ENCODE measurements around the gene FRK.
"Not testable (repeated sequence)": the region's sequence is repeated elsewhere in the genome, so short reads cannot be mapped to it uniquely, and the experiment has no call there.

Gene FRK

DNA sequence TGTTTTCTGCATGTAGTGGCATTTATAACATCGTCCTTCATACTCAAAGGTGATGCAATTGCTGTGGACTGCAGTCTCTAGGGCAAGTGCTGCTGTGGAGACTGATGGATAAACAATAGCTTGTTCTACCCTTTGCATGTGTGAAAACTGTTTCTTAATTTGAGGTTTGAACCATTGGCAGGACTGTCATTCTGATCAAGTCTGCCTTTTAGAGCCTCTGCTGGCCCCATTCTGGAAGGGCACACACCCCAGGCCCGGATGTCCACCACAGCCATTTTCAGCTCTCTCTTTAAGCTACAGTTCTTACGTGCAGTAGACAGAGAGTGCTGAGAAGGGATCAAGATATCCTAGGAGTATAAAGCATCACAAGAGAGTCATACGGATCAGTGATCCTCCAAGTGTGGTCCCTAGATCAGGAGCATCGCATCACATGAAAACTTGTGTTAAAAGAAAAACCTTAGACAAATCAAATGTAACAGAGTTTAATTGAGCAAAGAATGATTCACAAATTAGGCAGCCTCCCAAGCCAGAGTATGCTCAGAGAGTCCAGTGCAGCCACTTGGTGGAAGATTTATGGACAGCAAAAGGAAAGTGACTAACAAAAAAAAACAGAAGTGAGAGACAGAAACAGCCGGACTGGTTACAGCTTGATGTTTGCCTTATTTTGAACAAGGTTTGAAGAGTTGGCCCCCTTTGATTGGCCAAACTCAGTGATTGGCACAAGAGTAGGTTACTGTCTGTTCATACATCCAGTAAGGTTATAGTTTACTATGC is 52.0 kb downstream of the FRK start:
- DNase-seq (ENCODE audit: low read depth in 2 of 2) = no peak

DNA sequence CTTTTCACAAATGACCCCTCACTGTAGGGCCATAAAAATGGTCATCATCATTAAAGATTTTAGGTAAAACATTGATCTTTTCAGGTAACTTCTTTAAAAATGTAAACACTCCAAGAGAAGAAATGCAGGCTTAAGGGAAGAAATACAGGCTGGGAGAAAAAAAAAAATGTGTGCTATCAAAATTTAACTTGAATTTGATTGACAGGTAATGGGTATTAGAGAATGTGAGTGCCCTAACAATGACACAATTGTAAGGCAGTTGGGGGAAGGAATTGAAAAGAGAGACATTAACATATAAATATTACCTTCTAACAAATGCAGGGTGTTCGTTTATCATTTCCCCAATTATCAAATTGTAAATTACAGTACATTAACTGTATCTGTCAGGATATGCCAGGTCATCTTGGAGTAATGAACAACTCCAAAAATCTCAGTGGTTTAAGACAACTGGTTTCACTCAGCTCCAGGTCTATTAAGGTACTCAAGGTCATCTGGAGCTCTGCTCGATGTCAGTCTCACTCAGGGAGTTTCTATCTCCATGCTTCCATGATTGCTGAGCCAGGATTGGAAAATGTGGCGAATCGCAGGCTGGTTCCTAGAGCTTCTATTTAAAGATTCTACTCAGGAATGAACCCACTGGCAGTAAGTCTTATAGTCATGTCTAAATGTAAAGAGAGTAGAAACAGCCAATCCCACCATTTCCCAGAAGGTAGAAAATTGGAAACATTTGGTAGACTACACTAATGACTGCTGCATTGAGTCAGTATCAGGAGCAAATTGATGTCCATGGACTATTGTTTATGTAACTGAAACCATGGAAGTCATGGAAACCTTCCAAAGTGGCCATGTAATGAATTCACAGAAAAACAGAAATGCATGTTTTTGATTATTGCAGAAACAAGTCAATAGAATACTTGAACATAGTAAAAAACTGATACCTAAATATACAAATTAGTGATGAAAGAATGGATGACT is 55.6 kb downstream of the FRK start:
- DNase-seq (ENCODE audit: low read depth in 2 of 2) = no peak

DNA sequence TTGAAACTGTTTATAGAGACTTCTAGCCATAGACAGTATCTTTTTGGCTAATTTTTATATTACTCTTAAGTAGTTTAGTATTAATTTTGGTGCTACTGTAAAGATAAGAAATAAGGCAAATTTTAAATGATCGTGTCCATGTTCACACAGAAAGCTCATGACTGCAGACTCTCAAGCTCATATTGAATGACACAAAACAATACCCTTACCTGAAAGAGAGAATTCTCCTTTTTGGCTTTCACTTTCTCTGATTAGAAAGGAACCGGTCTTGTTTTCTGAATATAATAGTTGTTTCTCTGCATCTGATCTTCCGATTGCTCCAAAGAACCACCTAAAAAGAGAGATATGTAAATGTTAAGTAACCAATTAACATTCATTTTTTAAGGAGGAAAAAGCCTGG is 57.0 kb downstream of the FRK start:
- DNase-seq (ENCODE audit: low read depth in 2 of 2) = no peak

DNA sequence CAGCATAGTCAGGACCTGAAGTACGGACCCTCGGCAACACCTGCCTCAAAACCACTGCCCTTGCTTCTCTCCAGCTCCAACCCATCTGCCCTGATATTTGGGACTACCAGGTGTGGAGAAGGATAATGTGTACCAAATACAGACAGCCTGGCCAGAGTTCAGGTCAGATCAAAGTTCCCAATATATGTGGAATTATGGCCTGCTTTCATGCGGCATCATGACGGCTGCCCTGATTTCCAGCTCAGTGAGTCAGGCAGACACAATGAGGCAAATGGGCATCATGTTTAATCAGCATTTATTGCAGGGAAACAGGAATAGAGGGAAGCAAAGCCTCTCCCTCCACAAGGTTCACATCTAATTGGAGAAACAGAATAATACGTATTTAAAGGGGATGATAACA is 57.9 kb downstream of the FRK start:
- no peak for DNase-seq (ENCODE audit: low read depth in 2 of 2)

DNA sequence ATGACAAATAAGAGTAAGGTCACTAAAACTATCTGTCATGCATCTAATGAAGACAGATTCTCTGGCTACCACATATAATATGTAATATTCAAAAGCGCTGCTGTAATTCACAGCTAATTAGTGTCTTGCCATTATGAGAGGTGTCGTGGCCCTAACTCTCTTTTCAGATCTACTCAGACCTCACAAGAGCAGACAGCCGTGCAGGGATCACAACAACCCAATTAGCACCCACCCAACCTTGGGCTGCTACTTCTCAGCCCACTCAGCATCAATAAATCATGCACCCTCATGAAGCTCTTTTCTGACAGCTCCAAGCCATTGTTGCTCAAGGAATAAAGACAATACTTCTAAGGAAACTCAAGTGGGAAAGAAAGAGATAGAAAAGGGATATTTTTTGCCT is 61.5 kb downstream of the FRK start:
- no peak for DNase-seq (ENCODE audit: low read depth in 2 of 2)

DNA sequence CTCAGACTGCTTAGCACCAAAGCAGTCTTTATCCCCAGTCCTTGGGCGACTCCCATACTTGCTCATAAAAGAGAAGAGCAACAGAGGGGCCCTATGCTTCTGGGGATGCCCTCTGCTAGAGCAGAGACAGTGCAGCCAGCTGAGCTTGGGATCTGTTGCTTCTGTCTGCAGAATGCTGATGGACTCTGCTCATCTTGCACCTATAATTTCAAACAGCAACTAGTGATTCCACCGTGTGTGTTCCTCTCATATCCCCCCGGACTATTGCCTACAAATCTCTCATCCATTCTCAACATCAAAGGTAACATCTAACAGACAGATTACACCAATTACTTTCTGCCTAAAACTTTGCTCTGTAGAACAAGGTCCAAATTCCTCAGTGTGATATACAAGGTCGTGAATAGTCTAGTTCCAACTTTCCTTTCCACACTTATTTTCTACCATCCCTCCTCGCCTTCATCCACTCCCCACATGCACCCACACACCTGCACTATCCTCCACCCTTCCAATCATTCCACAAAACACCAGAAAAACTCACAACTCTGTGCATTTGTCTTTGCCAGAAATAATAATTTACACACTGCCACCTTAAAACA is 62.6 kb downstream of the FRK start:
- DNase-seq (ENCODE audit: low read depth in 2 of 2) = no peak

DNA sequence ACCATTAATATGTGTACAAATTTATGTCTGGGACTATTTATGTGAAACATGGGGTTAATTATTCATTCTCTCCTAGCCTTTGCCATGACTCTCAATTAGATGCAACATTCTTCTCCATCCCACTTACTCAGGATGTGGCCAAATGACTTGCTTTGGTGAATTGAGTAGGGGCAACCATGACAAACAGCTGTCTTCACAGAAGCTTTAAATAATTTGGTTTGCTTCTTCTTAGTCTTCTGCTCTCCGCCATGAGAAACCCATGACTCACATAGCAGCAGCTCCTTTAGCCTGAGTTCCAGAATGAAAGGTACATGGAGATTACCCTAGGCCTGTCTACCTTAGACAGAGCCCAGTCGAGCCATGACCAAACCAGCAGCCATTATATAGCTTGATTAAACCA is 74.7 kb downstream of the FRK start:
- DNase-seq (ENCODE audit: low read depth in 2 of 2) = no peak

DNA sequence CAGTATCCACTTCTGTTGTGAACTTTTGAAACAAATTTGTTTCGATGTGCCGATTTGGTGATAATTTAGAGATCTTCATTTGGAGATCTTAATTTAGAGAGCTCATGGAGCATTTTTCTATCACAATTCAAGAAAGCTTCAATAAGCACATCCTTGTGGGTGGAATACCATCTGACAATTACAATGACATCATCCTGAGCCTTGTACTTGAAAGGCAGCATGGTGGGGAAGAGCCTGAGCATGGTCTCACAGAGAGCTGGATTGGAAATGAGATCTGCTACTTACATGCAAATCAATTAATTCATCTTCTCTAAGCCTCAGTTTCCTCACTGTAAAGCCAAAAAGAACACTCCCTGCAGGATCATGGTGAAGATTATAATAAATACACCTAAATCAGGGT is 75.9 kb downstream of the FRK start:
- no peak for DNase-seq (ENCODE audit: low read depth in 2 of 2)

DNA sequence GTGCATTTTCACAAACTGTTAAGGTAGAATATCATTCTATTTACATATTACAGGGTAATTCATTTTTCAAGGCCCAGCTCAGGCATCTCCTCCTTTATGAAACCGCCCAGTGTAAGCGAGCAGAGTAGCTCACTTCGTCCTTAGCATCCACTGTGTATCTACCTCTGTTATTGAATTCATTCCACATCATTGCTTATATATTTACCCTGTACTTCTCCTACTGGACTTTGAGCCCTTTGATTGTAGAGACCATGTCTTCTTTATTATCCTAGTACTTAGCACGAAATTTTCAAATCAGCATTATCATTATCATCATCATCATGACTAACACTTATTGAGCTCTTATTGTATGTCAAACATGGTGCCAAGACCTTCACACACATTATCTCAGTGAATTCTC is 76.7 kb downstream of the FRK start:
- no peak for DNase-seq (ENCODE audit: low read depth in 2 of 2)

DNA sequence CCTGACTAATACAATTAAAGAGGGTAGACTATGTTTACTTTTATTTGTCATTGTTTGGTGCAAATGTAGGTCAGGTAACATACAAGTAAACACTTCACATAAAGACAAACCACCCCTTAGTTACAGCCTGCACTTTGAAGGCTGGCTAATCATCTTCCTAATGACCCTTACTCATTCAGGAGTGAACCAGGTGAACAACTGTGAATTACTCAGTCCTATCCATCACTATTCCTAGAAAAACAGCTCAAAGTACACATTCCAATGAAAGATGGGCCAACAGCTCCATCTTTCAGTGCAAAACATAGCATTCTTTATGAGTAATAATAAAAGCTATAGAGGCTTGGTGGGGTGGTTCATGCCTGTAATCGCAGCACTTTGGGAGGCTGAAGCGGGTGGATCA is 78.2 kb downstream of the FRK start:
- no peak for DNase-seq (ENCODE audit: low read depth in 2 of 2)

DNA sequence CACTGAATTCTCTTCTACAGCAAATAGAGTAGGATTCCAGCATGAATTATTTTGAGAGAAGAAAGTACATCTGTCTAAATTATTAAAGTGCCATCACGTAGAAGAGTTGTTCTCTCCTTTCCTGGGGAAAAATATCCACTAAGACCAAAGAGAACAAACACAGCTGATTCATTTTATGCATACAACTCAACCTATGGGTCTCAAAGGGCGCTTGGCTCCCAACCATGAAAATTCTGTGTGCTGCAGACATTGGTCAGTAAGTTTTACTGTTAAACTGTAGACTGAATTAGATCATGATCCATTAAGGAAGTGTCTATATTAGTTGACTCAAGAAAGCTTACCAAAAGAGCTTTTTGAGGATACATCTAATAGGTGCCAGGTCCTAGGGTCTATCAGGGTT is 83.5 kb downstream of the FRK start:
- no peak for DNase-seq (ENCODE audit: low read depth in 2 of 2)

DNA sequence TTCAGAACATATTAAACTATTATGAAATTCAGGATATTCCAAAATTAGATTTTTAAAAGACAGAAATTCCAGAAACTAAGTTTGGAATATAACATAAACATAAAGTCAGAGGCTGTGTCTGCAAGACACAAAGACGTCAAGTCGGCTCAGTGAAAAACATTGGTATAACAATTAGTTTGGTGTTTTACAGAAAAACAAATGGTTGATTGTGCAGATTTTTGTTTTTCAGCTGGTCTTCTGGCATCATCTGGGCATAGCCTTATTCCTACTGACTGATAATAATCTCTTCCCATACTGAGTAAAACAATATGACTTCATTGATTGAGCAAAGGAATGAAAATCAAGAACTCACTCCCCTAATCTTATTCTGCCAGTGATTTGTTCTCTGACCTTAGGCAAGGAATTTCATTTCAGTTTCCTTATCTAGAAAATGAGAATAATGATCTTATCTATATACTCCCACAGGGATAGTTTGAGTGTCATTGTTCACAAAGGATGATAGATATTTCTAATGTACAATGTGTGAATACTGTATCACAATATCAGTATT is 84.3 kb downstream of the FRK start:
- no peak for DNase-seq (ENCODE audit: low read depth in 2 of 2)

DNA sequence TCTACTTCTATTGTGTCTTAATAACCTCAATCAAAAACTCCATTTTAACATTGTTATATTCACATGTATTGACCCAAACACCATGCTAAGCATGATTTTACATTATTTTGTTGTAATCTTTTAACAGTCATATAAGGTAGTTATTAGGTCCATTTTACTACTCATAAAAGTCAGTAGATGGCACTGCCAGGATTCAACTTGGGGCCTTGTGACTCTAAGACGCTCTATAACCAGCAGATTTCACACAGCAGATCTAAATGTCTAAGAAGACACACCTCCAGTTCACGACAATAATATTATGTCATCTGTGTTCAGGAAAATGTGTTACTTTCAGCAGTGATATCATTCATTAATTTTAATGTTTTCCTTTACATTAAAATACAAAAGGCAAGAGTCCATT is 88.0 kb downstream of the FRK start:
- no peak for DNase-seq (ENCODE audit: low read depth in 2 of 2)

DNA sequence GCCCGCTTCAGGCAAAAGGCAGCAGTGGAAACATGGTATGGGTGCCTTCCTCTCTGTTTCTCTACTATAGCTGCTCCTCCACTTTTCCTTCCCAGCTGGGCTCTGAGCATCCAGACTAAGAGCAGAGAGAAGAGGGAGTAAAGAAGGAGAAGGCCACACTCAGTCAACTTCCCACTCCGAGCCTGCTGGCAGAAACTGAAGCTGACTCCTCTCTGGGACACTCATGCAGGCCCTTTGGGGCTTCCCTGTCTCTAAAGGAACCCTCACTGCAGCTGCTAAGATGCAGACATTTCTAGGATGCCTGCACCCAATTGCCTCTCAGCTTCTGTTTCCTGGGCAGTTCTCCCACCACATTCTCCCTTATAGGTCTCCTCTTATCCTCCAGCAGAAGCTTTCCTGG is 88.9 kb downstream of the FRK start:
- no peak for DNase-seq (ENCODE audit: low read depth in 2 of 2)

DNA sequence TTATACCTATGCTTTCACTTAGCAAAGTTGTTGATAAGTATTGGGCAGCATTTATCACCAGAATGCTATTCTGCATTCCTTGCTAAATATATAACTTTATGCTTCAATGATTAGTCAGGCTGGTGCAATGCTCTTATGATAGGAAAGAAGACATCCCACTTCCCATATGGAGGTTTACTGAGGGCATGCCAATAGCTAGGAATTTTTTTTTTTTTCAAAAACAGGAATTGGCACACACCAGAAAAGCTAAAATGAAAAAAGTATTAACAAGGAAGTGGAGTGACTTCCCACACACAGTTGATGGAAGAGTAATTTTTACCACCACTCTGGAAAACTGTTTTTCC is 90.8 kb downstream of the FRK start:
- no peak for DNase-seq (ENCODE audit: low read depth in 2 of 2)

DNA sequence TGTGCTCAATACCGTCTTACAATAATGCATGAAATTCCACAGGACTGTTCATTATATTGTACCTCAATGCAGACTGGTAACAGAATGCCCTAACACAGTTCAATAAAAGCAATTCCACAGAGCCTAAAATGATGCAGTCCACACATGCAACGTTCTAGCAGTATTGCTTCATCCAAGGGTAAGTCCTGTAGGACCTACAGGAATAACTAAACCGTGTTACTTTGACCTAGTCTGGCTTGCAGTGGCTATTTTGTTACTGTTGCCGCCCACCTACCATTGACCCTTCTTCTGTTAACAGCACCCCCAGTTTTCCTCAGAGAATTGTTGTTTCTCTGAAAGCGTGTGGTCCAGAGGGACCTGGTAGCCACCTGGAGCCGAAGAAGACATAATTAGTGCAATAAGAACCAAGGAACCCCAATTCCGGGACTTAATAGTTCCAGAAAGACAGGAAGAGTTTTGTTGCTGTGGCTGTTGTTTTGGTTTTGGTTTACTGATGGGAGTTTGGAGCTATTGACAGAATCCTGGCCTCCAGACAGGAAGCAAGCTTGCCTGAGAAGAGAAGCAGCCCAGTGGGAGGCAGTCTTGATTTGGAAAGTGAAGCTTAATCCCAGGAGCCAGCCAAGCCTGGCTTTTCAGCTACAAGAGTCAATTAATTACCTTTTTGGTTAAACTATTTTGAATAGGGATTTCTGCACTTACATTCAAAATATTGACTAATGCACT is 91.3 kb downstream of the FRK start:
- no peak for DNase-seq (ENCODE audit: low read depth in 2 of 2)

DNA sequence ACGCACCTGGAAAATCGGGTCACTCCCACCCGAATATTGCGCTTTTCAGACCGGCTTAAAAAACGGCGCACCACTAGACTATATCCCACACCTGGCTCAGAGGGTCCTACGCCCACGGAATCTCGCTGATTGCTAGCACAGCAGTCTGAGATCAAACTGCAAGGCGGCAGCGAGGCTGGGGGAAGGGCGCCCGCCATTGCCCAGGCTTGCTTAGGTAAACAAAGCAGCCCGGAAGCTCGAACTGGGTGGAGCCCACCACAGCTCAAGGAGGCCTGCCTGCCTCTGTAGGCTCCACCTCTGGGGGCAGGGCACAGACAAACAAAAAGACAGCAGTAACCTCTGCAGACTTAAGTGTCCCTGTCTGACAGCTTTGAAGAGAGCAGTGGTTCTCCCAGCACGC is 100.4 kb downstream of the FRK start:
- DNase-seq (ENCODE audit: low read depth in 2 of 2) = not testable (repeated sequence)

DNA sequence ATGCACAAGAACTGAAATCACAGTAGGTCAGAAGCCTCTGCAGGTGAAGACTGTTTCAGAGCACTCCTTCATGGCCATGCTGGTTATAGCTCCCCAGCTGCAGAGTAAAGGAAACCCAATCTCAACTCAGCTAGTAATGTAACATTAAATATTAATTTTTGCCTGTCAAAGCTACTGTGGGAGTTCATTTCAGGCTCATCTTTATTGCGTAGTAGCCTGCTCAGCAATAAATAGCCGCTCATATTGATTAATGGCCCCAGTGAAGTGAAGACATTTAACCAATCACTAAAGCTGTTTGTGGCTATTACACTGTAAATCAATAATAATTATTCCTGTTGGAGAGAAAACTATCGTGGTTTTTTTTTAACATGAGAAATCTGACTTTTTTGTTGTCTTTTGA is 101.7 kb downstream of the FRK start:
- DNase-seq (ENCODE audit: low read depth in 2 of 2) = no peak

DNA sequence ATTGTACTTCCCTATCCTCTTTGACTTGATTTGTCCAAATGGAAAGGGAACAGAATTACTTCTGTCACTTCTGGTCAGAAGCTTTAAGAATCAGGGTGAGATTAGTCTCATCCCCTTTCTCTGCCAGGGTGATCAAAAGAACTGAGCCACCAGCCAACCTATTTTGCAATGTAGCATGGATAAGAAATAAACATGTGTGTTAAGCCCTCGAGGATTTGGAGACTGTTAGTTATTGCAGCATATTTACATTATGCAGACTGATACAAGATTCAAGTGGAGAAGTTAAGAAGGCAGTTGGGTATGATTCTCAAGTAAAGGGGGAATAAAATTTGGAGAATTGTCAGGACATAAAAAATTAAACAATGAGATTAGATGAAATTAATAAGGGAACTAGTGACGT is 106.0 kb downstream of the FRK start:
- DNase-seq (ENCODE audit: low read depth in 2 of 2) = no peak

DNA sequence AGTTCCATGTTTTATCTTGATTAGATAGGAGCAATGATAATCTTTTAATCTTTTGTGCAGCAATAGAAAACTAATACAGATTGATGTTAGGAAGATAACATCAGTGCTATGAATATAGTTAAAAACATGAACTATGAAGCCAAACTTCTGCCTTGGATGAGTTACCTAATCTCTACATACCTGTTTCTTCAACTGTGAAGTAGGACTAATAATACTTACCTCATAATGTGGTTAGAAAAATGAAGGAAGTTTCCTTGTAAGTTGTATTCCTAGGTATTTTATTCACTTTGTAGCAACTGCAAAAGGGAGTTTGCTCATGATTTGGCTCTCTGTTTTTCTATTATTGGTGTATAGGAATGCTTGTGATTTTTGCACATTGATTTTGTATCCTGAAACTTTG is 111.9 kb downstream of the FRK start:
- no peak for DNase-seq (ENCODE audit: low read depth in 2 of 2)

DNA sequence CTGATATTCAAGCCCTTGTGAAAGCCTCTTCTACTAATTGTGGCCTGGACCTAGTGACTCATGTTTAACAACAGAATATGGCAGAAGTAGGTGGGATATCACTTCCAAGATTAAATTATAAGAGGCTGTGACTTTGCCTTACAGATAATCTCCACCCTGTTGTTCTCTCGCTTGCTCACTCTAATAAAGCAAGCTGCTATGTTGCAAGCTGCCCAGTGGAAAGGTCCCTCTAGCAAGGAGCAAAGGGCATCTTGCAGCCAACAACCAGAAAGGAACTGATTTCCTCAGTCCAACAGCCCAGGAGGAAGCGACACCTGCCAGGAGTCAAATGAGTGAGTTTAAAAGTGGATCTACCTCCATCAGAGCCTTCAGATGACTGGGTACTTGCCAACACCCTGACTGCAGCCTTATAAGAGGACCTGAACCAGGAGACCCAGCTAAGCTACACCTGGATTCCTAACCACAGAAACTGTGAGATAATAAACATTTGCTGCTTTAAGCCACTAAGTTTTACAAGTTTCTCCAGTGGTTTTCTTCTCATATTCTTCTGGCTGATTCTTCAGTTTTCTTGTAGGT is 112.6 kb downstream of the FRK start:
- no peak for DNase-seq (ENCODE audit: low read depth in 2 of 2)

DNA sequence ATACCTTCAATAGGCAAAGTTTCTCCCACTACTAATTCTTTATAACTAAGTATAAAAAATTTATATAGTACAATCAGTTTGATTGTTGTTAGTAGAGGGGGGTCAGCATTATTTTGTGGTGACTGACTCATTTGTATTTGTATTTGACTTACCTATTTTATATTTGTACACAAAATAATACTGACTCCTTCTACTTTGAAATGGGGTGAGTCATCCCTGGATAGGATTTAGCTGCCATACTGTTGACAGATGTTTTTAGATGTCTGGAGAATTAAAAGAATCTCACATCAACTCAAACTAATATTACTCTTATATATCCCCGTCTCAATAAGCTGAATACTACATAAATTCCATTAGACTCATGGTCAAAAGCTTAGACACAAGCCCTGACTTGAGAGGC is 114.9 kb downstream of the FRK start:
- DNase-seq (ENCODE audit: low read depth in 2 of 2) = no peak

All from stimulated activated CD8-positive, alpha-beta memory T cell treated with anti-CD3 and anti-CD28 coated beads, Interleukin-15, amount 100 ng/mL, for 48 hours (primary cell).